Prostate gland (tissue), 2 donors: Measurements from ENCODE around the gene CRTAC1. TPM values are rescaled to one million over a fixed set of nuclear protein-coding genes. Genes with fewer than 3 reads are reported as not detected.
A peak's percentile ranks its signal among the peaks of the same experiment; 100 is the strongest.

Source experiments
- DNase-seq: peaks from one replicate; pipeline ENCODE4 v3.0.0-alpha.2; 2019; ENCODE audit warnings: low spot score
- H3K27ac ChIP-seq, 2 donors: fragments of 200-600 bp; sonication (generic); 2 replicates each; pipeline ENCODE4 v1.5.1; 2017 to 2019
- H3K27me3 ChIP-seq: fragments of 200-600 bp; sonication (generic); replicated peaks from 2 replicates; pipeline ENCODE4 v1.5.1; 2019; ENCODE audit not compliant: insufficient read depth
- H3K36me3 ChIP-seq, 2 donors: fragments of 200-600 bp; sonication (generic); 1 replicate in 1 of 2; 2 replicates in 1 of 2; pipeline versions ENCODE4 v1.5.1 to v1.8.1; 2017 to 2019
- H3K4me1 ChIP-seq: fragments of 200-600 bp; sonication (generic); replicated peaks from 2 replicates; pipeline ENCODE4 v1.5.1; 2019
- H3K4me3 ChIP-seq, 2 donors: fragments of 200-600 bp; sonication (generic); 2 replicates each; pipeline ENCODE4 v1.5.1; 2017 to 2019
- H3K9me3 ChIP-seq: fragments of 200-600 bp; sonication (generic); 2 replicates; pipeline ENCODE4 v1.5.1; 2017
- POLR2A ChIP-seq: fragments of 450-650 bp; IDR thresholded peaks from one replicate; pipeline ENCODE4 v1.6.1; 2016; ENCODE audit warnings: antibody characterized with exemption, mild to moderate bottlenecking
- POLR2AphosphoS5 ChIP-seq: sonication (generic); formaldehyde crosslinking; IDR thresholded peaks from one replicate; pipeline ENCODE4 v1.6.1; 2017; ENCODE audit warnings: antibody characterized with exemption
- WGBS: methylation state at CpG from one replicate; pipeline ENCODE4 v1.1.5; 2018; 5-methylcytosine and 5-hydroxymethylcytosine counted together
- intact Hi-C: fragments of 100-400 bp; cut with DNase I; formaldehyde crosslinking; loops from one replicate; pipeline ENCODE4 v1.14.2; 2022
- total RNA-seq, 2 donors: library from RNA; depleted of rRNA; stranded (reverse); fragments of >200 nt; gene quantifications; one replicate each; pipeline ENCODE4 v1.1.0, GENCODE V29; 2016
- TF ChIP-seq, protein P1 (sequence below), 4 experiments: fragments of 200-600 bp in 2 of 4; fragments of 450-650 bp in 2 of 4; sonication (generic) in 2 of 4; IDR thresholded peaks; 1 replicate in 3 of 4; 2 replicates in 1 of 4; pipeline ENCODE4 v1.5.1; 2016 to 2019; ENCODE audit warnings: antibody characterized with exemption in 4 of 4, mild to moderate bottlenecking in 2 of 4, moderate library complexity in 2 of 4

Gene CRTAC1, protein sequence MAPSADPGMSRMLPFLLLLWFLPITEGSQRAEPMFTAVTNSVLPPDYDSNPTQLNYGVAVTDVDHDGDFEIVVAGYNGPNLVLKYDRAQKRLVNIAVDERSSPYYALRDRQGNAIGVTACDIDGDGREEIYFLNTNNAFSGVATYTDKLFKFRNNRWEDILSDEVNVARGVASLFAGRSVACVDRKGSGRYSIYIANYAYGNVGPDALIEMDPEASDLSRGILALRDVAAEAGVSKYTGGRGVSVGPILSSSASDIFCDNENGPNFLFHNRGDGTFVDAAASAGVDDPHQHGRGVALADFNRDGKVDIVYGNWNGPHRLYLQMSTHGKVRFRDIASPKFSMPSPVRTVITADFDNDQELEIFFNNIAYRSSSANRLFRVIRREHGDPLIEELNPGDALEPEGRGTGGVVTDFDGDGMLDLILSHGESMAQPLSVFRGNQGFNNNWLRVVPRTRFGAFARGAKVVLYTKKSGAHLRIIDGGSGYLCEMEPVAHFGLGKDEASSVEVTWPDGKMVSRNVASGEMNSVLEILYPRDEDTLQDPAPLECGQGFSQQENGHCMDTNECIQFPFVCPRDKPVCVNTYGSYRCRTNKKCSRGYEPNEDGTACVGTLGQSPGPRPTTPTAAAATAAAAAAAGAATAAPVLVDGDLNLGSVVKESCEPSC
- total RNA-seq = 1 to 10 TPM; 3.8 to 8.9 TPM

DNA sequence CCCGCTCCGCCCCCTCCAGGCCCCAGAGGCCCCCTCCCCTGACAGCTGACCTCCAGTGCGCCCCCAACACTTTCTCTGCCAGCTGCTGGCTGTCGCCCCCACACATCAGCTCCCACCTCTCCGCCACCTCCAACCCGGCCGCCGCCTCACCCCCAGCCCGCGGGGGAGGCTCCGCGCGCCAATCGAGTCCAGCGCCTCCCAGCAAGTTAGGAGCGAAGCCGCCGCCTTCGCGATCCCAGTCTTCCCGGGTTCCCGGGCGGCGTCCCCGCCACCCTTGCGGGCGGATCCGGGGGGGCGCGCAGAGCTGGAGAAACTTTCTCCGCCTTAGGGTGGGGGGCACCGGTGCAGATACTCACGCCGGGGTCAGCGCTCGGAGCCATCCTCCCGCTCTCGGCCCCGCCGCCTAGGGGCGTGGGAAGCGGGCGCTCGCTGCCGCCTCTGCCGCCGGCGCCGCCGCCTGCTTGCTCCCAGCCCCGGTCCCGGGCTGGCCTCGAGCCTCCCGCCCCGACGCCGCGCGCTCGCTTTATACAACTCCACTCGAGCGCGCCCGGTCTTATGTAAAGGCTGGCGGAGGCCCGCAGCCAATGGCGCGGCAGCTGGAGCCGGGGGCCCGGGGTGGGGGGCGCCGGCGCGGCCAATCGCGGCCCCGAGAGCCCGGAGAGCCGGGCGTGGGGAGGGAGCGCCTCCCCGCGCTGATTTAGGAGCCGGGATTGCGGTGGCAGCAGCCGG, at the start of gene CRTAC1:
TSS of gene CRTAC1 (minus strand) at position 529 of the 729 bp plus-strand sequence. CDS start at position 380, 149 bp downstream.
- Histone ChIP-seq H3K36me3 (no peaks in the 10 kb centered on the region), H3K27ac (no peak within 1 kb of the TSS), H3K4me3 (peak within 1 kb of the TSS; percentile 23 to 29), H3K27me3 (peaks cover 12% of the 10 kb centered on the region), H3K4me1 (peaks cover 8% of the 10 kb centered on the region), H3K9me3 (no peaks in the 10 kb centered on the region)
- peak; percentile 64 for DNase-seq
- 0% methylated on average over 37 of the region's 86 CpGs for WGBS
- TF ChIP-seq, protein P1, sequence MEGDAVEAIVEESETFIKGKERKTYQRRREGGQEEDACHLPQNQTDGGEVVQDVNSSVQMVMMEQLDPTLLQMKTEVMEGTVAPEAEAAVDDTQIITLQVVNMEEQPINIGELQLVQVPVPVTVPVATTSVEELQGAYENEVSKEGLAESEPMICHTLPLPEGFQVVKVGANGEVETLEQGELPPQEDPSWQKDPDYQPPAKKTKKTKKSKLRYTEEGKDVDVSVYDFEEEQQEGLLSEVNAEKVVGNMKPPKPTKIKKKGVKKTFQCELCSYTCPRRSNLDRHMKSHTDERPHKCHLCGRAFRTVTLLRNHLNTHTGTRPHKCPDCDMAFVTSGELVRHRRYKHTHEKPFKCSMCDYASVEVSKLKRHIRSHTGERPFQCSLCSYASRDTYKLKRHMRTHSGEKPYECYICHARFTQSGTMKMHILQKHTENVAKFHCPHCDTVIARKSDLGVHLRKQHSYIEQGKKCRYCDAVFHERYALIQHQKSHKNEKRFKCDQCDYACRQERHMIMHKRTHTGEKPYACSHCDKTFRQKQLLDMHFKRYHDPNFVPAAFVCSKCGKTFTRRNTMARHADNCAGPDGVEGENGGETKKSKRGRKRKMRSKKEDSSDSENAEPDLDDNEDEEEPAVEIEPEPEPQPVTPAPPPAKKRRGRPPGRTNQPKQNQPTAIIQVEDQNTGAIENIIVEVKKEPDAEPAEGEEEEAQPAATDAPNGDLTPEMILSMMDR (IDR thresholded peaks at IDR 0.05) = peak in 1 of 4 experiments; percentile 21
- TF ChIP-seq POLR2AphosphoS5 (peak; percentile 15), POLR2A (peak; percentile 45)
- intact Hi-C loops = no loop called here

- H3K27me3 ChIP-seq = no peaks in the 10 kb centered on the region
- no peaks in the 10 kb centered on the region for H3K9me3 ChIP-seq
- H3K4me1 ChIP-seq = no peaks in the 10 kb centered on the region
- H3K4me3 ChIP-seq = no peak overlapping the region
- H3K27ac ChIP-seq = no peak overlapping the region
- intact Hi-C loops = no loop called here
- no peaks in the 10 kb centered on the region for H3K36me3 ChIP-seq
- no peak for DNase-seq
- TF ChIP-seq POLR2A (no peak), POLR2AphosphoS5 (no peak)
- TF ChIP-seq, protein P1 (IDR thresholded peaks at IDR 0.05) = no peak
- 95% methylated on average over 1 of the region's 1 CpG for WGBS
These were observed 48.4 kb upstream of the CRTAC1 start for GRCh38 chr10:98078774-98079173.

DNA sequence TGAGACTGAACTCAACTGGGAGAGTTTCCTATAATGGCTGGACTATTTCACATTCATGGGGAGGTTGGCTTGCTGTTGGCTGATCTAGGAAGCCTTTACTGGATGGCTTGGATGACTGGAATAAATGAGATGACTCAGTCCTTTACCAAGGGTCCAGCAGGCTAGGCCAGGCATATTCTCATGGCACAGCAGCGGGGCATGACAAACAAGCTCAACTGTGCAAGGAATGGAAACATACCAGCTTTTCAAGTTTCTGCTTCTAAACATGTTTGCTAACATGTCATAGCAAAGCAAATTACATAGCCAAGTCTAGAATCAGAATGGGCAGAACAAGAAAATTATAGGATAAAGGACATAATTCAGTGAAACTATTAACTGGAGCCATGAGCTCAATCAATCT, 46.8 kb upstream of the CRTAC1 start:
- intact Hi-C loops = no loop called here
- TF ChIP-seq, protein P1 (IDR thresholded peaks at IDR 0.05) = no peak
- TF ChIP-seq POLR2AphosphoS5 = peak; percentile 6
- Histone ChIP-seq H3K4me1 (no peaks in the 10 kb centered on the region), H3K36me3 (no peaks in the 10 kb centered on the region), H3K4me3 (no peak overlapping the region), H3K9me3 (no peaks in the 10 kb centered on the region), H3K27me3 (no peaks in the 10 kb centered on the region), H3K27ac (no peak overlapping the region)
- 42% methylated on average over 1 of the region's 1 CpG for WGBS
- DNase-seq = peak; percentile 12

DNA sequence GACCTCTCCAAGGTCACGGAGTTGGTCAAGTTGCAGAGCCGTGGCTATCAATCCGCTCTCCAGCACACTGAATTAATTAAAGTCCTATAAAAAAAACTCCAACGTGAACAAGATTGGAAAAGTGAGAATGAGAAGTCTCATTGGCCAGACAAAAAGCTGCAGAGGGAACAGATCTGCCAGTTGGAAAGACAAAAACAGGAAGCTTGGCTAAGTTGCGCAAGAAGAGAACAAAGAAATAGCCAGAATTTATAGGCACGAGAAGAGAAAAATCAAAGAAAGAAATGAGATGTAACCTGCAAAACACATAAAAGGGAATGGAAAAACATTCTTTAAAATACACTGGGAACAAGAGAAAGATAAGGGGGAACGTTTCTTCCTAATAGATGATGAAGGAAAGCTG, 45.7 kb upstream of the CRTAC1 start:
- H3K36me3 ChIP-seq = no peaks in the 10 kb centered on the region
- H3K27ac ChIP-seq = no peak overlapping the region
- TF ChIP-seq, protein P1 (IDR thresholded peaks at IDR 0.05) = no peak
- TF ChIP-seq POLR2AphosphoS5 (no peak), POLR2A (no peak)
- no peaks in the 10 kb centered on the region for H3K27me3 ChIP-seq
- DNase-seq = no peak
- intact Hi-C loops = no loop called here
- WGBS = 58% methylated on average over 7 of the region's 7 CpGs
- H3K4me3 ChIP-seq = no peak overlapping the region
- no peaks in the 10 kb centered on the region for H3K9me3 ChIP-seq
- H3K4me1 ChIP-seq = no peaks in the 10 kb centered on the region
